MM.1S (cell line): Measurements from ENCODE around the gene HP.
"Not testable (repeated sequence)": the region's sequence is repeated elsewhere in the genome, so short reads cannot be mapped to it uniquely, and the experiment has no call there.

Source experiments
- EZH2 ChIP-seq: fragments of 300-600 bp; sonication (generic); optimal IDR thresholded peaks from 2 replicates; pipeline ENCODE3; 2017; ENCODE audit warnings: low read depth, mild to moderate bottlenecking, antibody characterized with exemption, low read length, mixed read lengths
- EZH2phosphoT487 ChIP-seq: fragments of 300-600 bp; sonication (generic); IDR thresholded peaks from 2 replicates; pipeline ENCODE4 v1.6.1; 2018; ENCODE audit warnings: antibody characterized with exemption, low read length
- TF ChIP-seq, protein P1 (sequence below): fragments of 300-600 bp; sonication (generic); IDR thresholded peaks from 2 replicates; pipeline ENCODE4 v1.5.1; 2016; ENCODE audit warnings: antibody characterized with exemption, low read length, mixed read lengths

GRCh38 chr16:72054254-72054847, at the start of gene HP:
- TF ChIP-seq, protein P1, sequence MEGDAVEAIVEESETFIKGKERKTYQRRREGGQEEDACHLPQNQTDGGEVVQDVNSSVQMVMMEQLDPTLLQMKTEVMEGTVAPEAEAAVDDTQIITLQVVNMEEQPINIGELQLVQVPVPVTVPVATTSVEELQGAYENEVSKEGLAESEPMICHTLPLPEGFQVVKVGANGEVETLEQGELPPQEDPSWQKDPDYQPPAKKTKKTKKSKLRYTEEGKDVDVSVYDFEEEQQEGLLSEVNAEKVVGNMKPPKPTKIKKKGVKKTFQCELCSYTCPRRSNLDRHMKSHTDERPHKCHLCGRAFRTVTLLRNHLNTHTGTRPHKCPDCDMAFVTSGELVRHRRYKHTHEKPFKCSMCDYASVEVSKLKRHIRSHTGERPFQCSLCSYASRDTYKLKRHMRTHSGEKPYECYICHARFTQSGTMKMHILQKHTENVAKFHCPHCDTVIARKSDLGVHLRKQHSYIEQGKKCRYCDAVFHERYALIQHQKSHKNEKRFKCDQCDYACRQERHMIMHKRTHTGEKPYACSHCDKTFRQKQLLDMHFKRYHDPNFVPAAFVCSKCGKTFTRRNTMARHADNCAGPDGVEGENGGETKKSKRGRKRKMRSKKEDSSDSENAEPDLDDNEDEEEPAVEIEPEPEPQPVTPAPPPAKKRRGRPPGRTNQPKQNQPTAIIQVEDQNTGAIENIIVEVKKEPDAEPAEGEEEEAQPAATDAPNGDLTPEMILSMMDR = not testable (repeated sequence)
- TF ChIP-seq EZH2phosphoT487, EZH2: not testable (repeated sequence)
